GM12878 (cell line): Measurements from ENCODE around the gene IVL. TPM values are rescaled to one million over a fixed set of nuclear protein-coding genes. Genes with fewer than 3 reads are reported as not detected.

ENCODE experiments used
- ATAC-seq: fragments of 200-7000 bp; cut with Tn5 transposase; 3 replicates; pipeline ENCODE4 v1.9.1; 2020; ENCODE audit warnings: mild to moderate bottlenecking, moderate library complexity
- BruUV-seq: library from RNA; stranded (reverse); fragments of 400-500 nt; replicated peaks from 2 replicates; lab custom pipeline; 2021; lab: Mats Ljungman, UMichigan
- CTCF ChIA-PET: fragments of 300-600 bp; sonication (Branson Sonifier 250); formaldehyde crosslinking; extraction: SDS; loops from one replicate; lab custom pipeline; 2021; ENCODE audit warnings: inconsistent platforms; lab: Yijun Ruan, JAX
- POLR2A ChIA-PET: fragments of 350-600 bp; formaldehyde crosslinking; extraction: SDS; loops from one replicate; lab custom pipeline; 2021; ENCODE audit warnings: inconsistent platforms; lab: Charles Lee
- RAD21 ChIA-PET: fragments of 300-600 bp; sonication (Branson Sonifier 250); formaldehyde crosslinking; loops from one replicate; lab custom pipeline; 2023; ENCODE audit warnings: antibody characterized with exemption; ENCODE audit not compliant: unreplicated experiment; lab: Charles Lee
- SMC1A ChIA-PET: fragments of 300-600 bp; sonication (Branson Sonifier 250); formaldehyde crosslinking; loops from one replicate; lab custom pipeline; 2023; ENCODE audit not compliant: unreplicated experiment, uncharacterized antibody; lab: Charles Lee
- DNase-seq: peaks from one replicate; pipeline ENCODE4 v3.0.0-alpha.2; 2011; ENCODE audit warnings: low read depth, low spot score
- FAIRE-seq: peaks from 3 replicates; lab custom pipeline; 2011; peaks lifted over from hg19 to GRCh38; lab: Jason Lieb, UNC
- H2AFZ ChIP-seq: 2 replicates; pipeline ENCODE4 v1.6.0; 2011; ENCODE audit warnings: low read depth, low read length, control low read depth; ENCODE audit not compliant: control insufficient read depth
- H3K27ac ChIP-seq: 2 replicates; pipeline ENCODE4 v1.5.1; 2011; ENCODE audit warnings: control low read depth; ENCODE audit not compliant: control insufficient read depth, insufficient read depth
- H3K27me3 ChIP-seq, 2 experiments: replicated peaks in 1 of 2; 2 replicates each; pipeline versions ENCODE4 v1.6.0 to v1.6.1; 2011; ENCODE audit warnings: low read length in 1 of 2; ENCODE audit not compliant: control insufficient read depth in 2 of 2, insufficient read depth in 2 of 2
- H3K36me3 ChIP-seq, 2 experiments: 2 replicates each; pipeline ENCODE4 v1.5.1; 2011; ENCODE audit warnings: low read length in 1 of 2; ENCODE audit not compliant: control insufficient read depth in 2 of 2, insufficient read depth in 2 of 2
- H3K4me1 ChIP-seq: 2 replicates; pipeline ENCODE4 v1.6.1; 2011; ENCODE audit warnings: mild to moderate bottlenecking, low read length, moderate library complexity, mixed read lengths; ENCODE audit not compliant: control insufficient read depth, insufficient read depth
- H3K4me2 ChIP-seq: 2 replicates; pipeline ENCODE4 v1.6.0; 2011; ENCODE audit warnings: control low read depth; ENCODE audit not compliant: control insufficient read depth, insufficient read depth
- H3K4me3 ChIP-seq: fragments of 200-600 bp; sonication (generic); 2 replicates; pipeline ENCODE4 v1.5.1; 2016
- H3K79me2 ChIP-seq: 2 replicates; pipeline ENCODE4 v1.6.0; 2011; ENCODE audit warnings: low read length; ENCODE audit not compliant: control insufficient read depth, insufficient read depth
- H3K9ac ChIP-seq: 2 replicates; pipeline ENCODE4 v1.8.0; 2011; ENCODE audit warnings: low read length, control low read depth, mixed read lengths; ENCODE audit not compliant: control insufficient read depth, insufficient read depth
- H3K9me3 ChIP-seq: replicated peaks from 3 replicates; pipeline ENCODE4 v1.5.1; 2011; ENCODE audit warnings: mild to moderate bottlenecking, low read length; ENCODE audit not compliant: control insufficient read depth, insufficient read depth
- H4K20me1 ChIP-seq: 2 replicates; pipeline ENCODE4 v1.6.0; 2011; ENCODE audit not compliant: control insufficient read depth, insufficient read depth
- BRCA1 ChIP-seq: IDR thresholded peaks from 2 replicates; pipeline ENCODE4 v1.6.1; 2011; ENCODE audit warnings: low read depth, low read length, improper control_type of control experiment
- CBX3 ChIP-seq: fragments of 200-600 bp; sonication (generic); IDR thresholded peaks from 2 replicates; pipeline ENCODE4 v1.6.1; 2016; ENCODE audit warnings: low read depth, borderline replicate concordance
- CEBPB ChIP-seq, 2 experiments: fragments of 150-350 bp in 1 of 2; IDR thresholded peaks; 2 replicates each; pipeline ENCODE4 v1.6.1; 2012 to 2014; ENCODE audit warnings: low read depth in 2 of 2, low read length in 2 of 2, borderline replicate concordance in 1 of 2, inconsistent platforms in 1 of 2
- CREB1 ChIP-seq: IDR thresholded peaks from 2 replicates; pipeline ENCODE4 v1.6.1; 2012; ENCODE audit warnings: low read depth, mild to moderate bottlenecking, inconsistent platforms
- EZH2 ChIP-seq: IDR thresholded peaks from 2 replicates; pipeline ENCODE4 v1.6.1; 2012; ENCODE audit warnings: low read depth, mild to moderate bottlenecking, control low read depth, inconsistent platforms, low read length, borderline replicate concordance; ENCODE audit not compliant: control insufficient read depth
- HCFC1 ChIP-seq: fragments of 150-350 bp; IDR thresholded peaks from 2 replicates; pipeline ENCODE4 v1.6.1; 2014; ENCODE audit warnings: low read length
- JUNB ChIP-seq: IDR thresholded peaks from 2 replicates; pipeline ENCODE4 v1.6.1; 2016; ENCODE audit warnings: antibody characterized with exemption, mild to moderate bottlenecking
- MYB ChIP-seq: fragments of 150-350 bp; IDR thresholded peaks from 2 replicates; pipeline ENCODE4 v1.6.1; 2014; ENCODE audit warnings: mild to moderate bottlenecking, low read depth, low read length, borderline replicate concordance
- PAX5 ChIP-seq: IDR thresholded peaks from 2 replicates; pipeline ENCODE4 v1.6.1; 2011; ENCODE audit warnings: low read depth, low read length, borderline replicate concordance
- RBBP5 ChIP-seq: fragments of 200-600 bp; sonication (generic); conservative IDR thresholded peaks from 2 replicates; pipeline ENCODE4 v1.6.1; 2016
- SUPT20H ChIP-seq: IDR thresholded peaks from 2 replicates; pipeline ENCODE4 v1.6.1; 2011; ENCODE audit warnings: low read depth, mild to moderate bottlenecking, low read length, moderate library complexity, borderline replicate concordance; ENCODE audit not compliant: control insufficient read depth
- TCF12 ChIP-seq: IDR thresholded peaks from 2 replicates; pipeline ENCODE4 v1.6.1; 2011; ENCODE audit warnings: low read depth, mild to moderate bottlenecking, low read length
- WRNIP1 ChIP-seq: IDR thresholded peaks from 2 replicates; pipeline ENCODE4 v1.6.1; 2011; ENCODE audit warnings: low read depth, low read length, improper control_type of control experiment, borderline replicate concordance
- YBX1 ChIP-seq: fragments of 450-650 bp; IDR thresholded peaks from 2 replicates; pipeline ENCODE4 v1.6.1; 2016; ENCODE audit warnings: antibody characterized with exemption
- ZNF384 ChIP-seq: IDR thresholded peaks from 2 replicates; pipeline ENCODE4 v1.6.1; 2012; ENCODE audit warnings: low read depth, mild to moderate bottlenecking, low read length, improper control_type of control experiment, borderline replicate concordance
- WGBS: methylation state at CpG from one replicate; pipeline ENCODE4 v1.1.6; 2016; ENCODE audit warnings: low lambda C conversion rate; ENCODE audit not compliant: insufficient replicate concordance, insufficient coverage; ENCODE audit errors: missing lambda C conversion rate; 5-methylcytosine and 5-hydroxymethylcytosine counted together
- in situ Hi-C: fragments of 300-500 bp; cut with MboI; formaldehyde crosslinking; loops from 9 replicates; pipeline ENCODE4 v1.14.3; 2018; ENCODE audit warnings: mixed read lengths
- intact Hi-C: fragments of 100-400 bp; cut with micrococcal nuclease; formaldehyde crosslinking; loops from one replicate; pipeline ENCODE4 v1.14.2; 2022; ENCODE audit not compliant: unreplicated experiment
- polyA plus RNA-seq, 11 experiments: library from polyadenylated mRNA; depleted of rRNA in 4 of 11; unstranded in 6 of 11; stranded (reverse) in 5 of 11; fragments of >200 nt; fragmentation: Nextera tagmentation in 4 of 11; fragmentation: Illumina TruSeq in 1 of 11; extraction: Ambion mirVana in 4 of 11; extraction: Trizol in 1 of 11; gene quantifications; 1 replicate in 1 of 11; 2 replicates in 10 of 11; pipeline versions ENCODE4 v1.2.1 to v1.2.3, GENCODE V29; 2011 to 2016; ENCODE audit warnings: inconsistent platforms in 2 of 11, missing spikeins in 2 of 11, low read depth in 1 of 11
- total RNA-seq, 4 experiments: library from RNA; depleted of rRNA in 3 of 4; stranded (reverse); fragments of >200 nt in 3 of 4; fragmentation: Illumina TruSeq in 1 of 4; extraction: Trizol in 1 of 4; gene quantifications; 2 replicates each; pipeline versions ENCODE4 v1.2.1 to v1.2.3, GENCODE V29; 2013 to 2021
- TF ChIP-seq, protein P1 (sequence below): IDR thresholded peaks from 2 replicates; pipeline ENCODE4 v1.6.1; 2011; ENCODE audit warnings: low read depth, low read length, improper control_type of control experiment, borderline replicate concordance

The IVL gene
- total and polyA plus RNA-seq, 10 of the 15 experiments (the other 5 are each of a cell fraction or from before 2014, with no cell fraction given), result 1.4 to 20.3 (median 13.4) TPM

- Histone ChIP-seq H3K79me2 (no peaks in the 10 kb centered on the region), H3K9me3 (no peaks in the 10 kb centered on the region), H3K27ac (no peak overlapping the region), H3K4me2 (no peak overlapping the region), H3K4me1 (peaks cover 22% of the 10 kb centered on the region), H4K20me1 (no peaks in the 10 kb centered on the region), H3K27me3 (no peaks in the 10 kb centered on the region)
- no peak for ATAC-seq
- in situ Hi-C loops (no loop called here), intact Hi-C loops (no loop called here)
- SMC1A ChIA-PET, result interaction anchor here (0.7 kb wide), 1 partner anchor 9 kb away, joined by 3 read pairs; no protein-coding TSS in a partner anchor
- 2% methylated on average over 3 of the region's 3 CpGs for WGBS
- CTCF ChIA-PET, result interaction anchor here (1.7 kb wide), 1 partner anchor 15 kb away, joined by 4 read pairs; no protein-coding TSS in a partner anchor
- RAD21 ChIA-PET, result interaction anchor here (1.1 kb wide), 1 partner anchor 14 kb away, joined by 3 read pairs; no protein-coding TSS in a partner anchor
- DNase-seq, result no peak
- TF ChIP-seq CREB1, result no peak
- TF ChIP-seq CBX3, result no peak
- no peak for TF ChIP-seq JUNB
- TF ChIP-seq, all 136 proteins: peak for 0
- no TSS peak for BruUV-seq
- POLR2A ChIA-PET, result no interaction called here
- Histone ChIP-seq H2AFZ (no peak overlapping the region), H3K4me3 (no peak overlapping the region), H3K9ac (no peak overlapping the region), H3K36me3 (no peaks in the 10 kb centered on the region)
- FAIRE-seq, result no peak
Measured at GRCh38 chr1:152886085-152886484, 22.3 kb upstream of the IVL start.

DNA sequence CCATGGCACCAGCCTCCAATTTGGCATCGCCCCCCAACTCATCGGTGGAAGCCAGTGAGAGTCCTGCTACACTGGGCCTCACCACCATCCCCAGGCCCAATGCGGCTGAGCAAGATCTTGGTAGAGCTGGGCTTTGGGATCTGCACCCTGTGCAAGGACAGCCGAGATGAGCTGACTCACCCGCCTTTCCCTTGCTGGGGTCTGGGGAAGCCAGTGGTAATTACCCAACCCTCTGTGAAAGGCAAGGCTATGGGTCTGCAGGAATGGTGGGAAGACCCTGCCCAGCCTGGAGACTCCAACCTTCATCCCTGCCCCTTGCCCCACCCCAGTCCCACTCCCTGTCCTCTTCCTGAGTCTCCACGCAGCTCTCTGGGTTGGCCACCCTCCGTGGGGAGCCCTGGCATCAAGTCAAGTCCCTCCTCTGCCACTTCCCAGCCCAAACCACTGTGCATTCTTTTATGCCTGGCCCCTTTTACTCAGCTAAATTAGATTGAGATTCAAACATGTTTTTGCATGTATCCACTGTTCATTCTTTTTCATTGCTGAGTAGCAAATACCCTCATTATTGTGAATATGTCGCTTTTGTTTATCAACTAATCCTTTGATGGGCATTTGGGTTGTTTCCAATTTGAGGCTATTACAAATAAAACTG, 21.5 kb upstream of the IVL start:
- no peak overlapping the region for H3K4me2 ChIP-seq
- ChIA-PET SMC1A (interaction anchor here (1.0 kb wide), 1 partner anchor 9 kb away, joined by 3 read pairs; the partner anchor contains the start of gene SMCP), POLR2A (no interaction called here), RAD21 (interaction anchor here (1.1 kb wide), 1 partner anchor 14 kb away, joined by 3 read pairs; no protein-coding TSS in a partner anchor), CTCF (interaction anchor here (1.1 to 3.3 kb wide), 2 partner anchors 17 to 306 kb away, joined by 3 to 13 read pairs; no protein-coding TSS in a partner anchor)
- 59% methylated on average over 8 of the region's 8 CpGs for WGBS
- intact Hi-C loops, result no loop called here
- peaks cover 21% of the 10 kb centered on the region for H3K4me1 ChIP-seq
- no peak overlapping the region for H2AFZ ChIP-seq
- no TSS peak for BruUV-seq
- H4K20me1 ChIP-seq, result no peaks in the 10 kb centered on the region
- H3K9ac ChIP-seq, result no peak overlapping the region
- no peak overlapping the region for H3K4me3 ChIP-seq
- H3K79me2 ChIP-seq, result no peaks in the 10 kb centered on the region
- H3K27ac ChIP-seq, result no peak overlapping the region
- H3K27me3 ChIP-seq, result no peaks in the 10 kb centered on the region
- no peak for ATAC-seq
- H3K36me3 ChIP-seq, result no peaks in the 10 kb centered on the region
- in situ Hi-C loops, result no loop called here
- H3K9me3 ChIP-seq, result no peaks in the 10 kb centered on the region
- DNase-seq, result no peak
- TF ChIP-seq HCFC1 (no peak), CEBPB (IDR thresholded peaks at IDR 0.05; ENCODE audit: borderline replicate concordance in 1 of 2, low read depth in 2 of 2, low read length in 2 of 2) (no peak), RBBP5 (no peak), BRCA1 (no peak), ZNF384 (no peak), WRNIP1 (no peak), EZH2 (no peak), MYB (no peak), TCF12 (no peak), PAX5 (no peak), SUPT20H (no peak), YBX1 (no peak)
- TF ChIP-seq, protein P1, sequence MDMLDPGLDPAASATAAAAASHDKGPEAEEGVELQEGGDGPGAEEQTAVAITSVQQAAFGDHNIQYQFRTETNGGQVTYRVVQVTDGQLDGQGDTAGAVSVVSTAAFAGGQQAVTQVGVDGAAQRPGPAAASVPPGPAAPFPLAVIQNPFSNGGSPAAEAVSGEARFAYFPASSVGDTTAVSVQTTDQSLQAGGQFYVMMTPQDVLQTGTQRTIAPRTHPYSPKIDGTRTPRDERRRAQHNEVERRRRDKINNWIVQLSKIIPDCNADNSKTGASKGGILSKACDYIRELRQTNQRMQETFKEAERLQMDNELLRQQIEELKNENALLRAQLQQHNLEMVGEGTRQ, result no peak
- no peak for FAIRE-seq
